GM21619 (cell line): ENCODE measurements around the gene SEMA4A.
"Not testable (repeated sequence)": the region's sequence is repeated elsewhere in the genome, so short reads cannot be mapped to it uniquely, and the experiment has no call there.

Experiments
- ATAC-seq: cut with Tn5 transposase; IDR thresholded peaks from one replicate; pipeline ENCODE4 v1.9.1; 2021; ENCODE audit not compliant: unreplicated experiment

The SEMA4A gene

DNA sequence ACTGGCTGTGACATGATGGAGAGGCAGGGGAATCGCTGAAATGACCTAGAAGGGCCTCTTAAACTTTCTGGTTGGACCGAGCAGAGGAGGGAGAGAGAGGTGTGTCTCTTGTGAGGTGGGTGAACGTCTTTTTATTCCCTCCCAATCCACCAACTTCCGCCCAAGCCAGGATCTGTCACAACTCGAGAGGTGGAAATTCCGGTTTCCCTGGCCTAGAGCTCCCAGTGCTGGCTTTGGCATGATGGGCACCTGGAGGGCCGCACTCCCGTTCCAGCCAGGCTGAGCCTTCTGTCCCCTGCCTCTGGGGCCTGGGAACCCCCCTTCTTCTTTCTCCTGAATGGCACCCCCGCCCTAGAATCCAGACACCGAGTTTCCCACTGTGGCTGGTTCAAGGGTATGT lies at the start of gene SEMA4A:
TSS of gene SEMA4A (plus strand) at position 224 of the 400 bp plus-strand sequence. CDS start 994 bp downstream, outside the sequence.
- no peak for ATAC-seq

DNA sequence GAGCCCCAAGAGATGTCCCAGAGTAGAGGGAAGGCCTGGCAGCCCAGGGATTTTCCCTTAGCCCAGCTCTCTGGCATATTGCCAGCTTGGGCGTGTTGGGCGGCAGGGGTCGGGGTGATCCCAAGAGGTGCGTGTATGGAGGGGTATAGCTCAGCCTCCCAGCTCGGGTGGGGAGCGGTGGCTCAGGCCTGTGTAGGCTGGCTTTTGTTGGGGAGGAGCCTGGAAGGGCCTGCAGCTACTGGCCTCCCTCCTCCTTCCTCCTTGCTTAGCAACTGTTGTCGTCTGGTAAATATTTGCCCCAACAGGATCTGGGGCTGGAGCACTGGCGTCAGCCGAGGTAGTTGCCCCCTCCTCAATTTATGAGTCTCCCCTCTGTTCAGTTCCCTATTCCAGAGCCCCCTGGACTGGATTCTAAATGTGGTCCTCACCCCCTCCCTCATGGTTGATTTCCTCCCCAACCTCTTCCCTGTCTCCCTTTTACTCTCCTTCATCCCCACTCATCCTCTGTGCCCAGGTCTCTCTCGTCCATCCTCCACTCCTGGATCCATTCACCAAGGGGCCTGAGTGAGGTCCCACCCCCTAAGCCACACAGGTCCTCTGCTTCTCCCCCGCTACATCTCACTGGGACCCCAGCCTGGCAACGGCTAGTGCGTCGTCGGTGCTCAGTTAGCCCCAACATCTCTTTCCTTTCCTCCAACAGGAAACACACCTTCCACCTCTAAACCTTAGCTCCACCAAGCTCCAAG lies 49.1 kb upstream of the SEMA4A start:
- ATAC-seq = no peak

DNA sequence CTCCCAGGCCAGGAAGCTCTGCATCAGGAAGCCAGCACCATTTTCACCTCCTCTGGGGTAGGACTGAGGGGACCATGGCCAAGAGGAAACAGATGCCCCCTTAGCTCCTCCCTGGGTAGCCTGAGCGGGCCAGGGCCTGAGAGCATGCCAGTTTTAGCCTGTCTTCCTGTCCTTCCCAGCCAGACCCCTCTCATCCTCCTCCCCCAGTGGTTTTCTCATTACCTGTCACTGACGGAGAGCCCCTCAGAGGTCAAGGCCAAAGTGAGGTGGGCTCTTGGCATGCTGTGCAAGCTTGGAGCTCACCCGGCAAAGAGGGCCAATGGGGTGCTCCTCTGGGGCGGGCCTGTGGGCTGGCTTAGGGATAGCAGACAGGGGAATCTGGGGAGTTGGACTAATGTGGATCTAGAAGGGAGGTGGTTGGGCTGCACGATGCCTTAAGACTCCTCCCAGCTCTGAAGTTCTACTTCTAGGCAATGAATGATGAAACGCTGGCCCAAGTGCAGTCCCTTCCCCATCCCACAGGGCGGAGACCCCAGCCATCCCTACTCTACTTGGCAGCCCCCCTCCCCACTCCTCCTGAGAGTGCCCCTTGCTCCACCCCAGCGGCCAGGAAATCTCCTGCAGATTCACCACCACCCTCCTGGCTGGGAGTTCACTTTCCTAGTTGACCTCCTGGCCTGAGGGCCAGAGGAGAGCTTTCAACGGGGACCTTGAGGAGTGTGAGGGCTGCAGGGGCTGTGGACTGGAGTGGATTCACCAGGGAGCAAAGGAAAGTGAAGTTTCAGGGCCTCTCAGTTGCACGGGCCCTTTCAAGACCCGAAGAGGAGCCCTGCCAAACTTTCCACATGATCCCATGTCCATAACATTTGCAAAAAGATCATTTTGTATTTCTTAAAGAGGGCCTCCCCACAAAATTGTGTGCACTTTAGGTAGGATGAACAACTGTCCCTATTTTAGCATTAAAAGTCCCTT lies 48.2 kb upstream of the SEMA4A start:
- ATAC-seq = no peak

DNA sequence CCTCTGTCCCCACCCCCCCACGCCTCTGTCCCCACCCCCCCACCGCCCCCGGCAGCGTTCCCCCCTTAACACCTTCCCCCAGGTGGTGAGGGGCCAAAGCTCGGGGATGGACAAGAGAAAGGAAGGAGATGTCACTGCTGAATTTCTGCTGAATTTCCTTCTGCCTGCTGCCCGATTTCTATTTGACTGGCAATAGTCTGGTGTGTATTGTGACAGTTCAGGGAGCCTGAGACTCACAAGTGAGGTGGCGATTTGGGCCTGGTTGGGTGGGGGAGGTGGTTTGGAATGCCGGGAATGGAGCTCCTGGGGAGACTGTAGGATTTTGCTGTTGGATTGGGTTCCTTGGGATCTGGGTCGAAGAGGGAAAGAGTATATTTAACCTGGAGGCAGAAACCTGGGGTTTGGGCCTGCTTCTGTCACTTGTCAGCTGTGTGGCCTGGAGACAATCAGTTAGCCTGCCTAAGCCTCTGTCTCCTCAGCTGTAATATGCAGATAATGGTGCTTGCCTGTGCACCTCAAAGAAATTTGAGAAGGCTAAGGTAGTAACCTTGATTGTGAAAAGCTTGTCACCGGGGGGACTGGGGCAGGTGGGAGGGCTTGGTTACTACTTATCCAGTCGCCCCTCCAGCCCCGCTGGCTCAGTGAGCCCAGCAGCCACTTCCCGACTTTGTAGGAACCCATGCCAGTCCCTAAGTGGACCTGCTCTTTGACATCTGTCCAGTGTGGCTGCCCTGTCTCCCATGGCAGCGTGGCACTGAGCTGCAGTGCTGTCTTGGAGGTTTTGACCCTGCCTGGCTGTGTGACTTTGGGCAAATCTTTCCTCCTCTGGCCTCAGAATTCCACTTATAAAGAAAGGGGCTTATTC lies 46.5 kb upstream of the SEMA4A start:
- no peak for ATAC-seq

DNA sequence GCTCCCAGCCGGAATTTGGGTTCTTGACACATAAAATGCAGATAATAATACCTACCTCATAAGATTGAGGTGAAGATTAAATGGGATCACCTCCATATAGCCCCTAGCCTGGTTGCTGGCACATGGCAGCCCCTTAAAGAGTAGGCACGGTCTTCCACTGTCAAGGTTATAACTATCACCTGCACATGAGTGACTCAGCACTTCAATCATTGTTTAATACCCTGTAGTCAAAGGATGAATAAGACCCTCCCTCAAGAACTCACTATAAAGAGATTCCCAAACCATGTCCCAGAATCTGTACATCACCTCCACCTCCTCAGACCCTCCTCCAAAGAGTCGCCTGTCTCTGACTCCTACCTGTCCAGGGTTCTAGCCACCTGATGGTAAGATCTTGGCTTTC lies 45.3 kb upstream of the SEMA4A start:
- no peak for ATAC-seq

DNA sequence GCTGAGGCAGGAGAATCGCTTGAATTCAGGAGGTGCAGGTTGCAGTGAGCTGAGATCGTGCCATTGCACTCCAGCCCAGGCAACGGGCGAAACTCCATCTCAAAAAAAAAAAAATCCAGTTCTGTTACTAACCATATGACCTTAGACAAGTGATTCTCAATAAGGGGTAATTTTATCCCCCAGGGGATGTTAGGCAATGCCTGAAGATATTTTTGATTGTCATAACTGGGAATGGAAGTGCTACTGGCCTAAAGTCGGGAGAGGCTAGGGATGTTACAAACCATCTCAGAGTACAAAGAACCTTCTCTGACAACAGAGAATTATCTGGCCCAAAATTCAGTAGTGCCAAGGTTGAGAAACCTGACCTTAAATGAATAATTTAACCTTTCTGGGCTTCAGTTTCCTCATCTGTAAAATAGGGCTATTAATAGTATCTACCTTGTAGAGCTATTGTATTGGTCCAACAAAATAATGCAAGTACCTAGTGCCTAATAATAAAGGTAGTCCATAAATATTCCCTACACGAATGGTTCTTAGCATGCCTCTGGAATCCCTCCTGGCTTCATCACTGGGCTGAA lies 44.6 kb upstream of the SEMA4A start:
- ATAC-seq = no peak

DNA sequence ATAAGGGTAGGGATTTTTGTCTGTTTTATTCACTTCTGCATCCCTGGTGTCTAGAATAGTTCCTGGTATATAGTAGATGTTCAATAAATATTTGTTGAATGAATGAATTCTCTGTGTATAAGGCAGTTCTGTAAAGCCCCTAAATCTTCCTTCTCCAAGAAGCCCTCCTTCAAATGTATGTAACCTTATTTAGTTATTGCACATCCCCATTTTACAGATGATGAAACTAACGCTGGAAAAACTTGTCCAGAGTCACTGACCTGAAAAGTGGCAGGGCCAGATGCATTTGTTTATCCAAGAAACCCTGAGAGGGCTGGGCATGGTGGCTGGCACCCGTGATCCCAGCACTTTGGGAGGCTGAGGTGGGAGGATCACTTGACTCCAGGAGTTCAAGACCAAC lies 43.1 kb upstream of the SEMA4A start:
- ATAC-seq = no peak

DNA sequence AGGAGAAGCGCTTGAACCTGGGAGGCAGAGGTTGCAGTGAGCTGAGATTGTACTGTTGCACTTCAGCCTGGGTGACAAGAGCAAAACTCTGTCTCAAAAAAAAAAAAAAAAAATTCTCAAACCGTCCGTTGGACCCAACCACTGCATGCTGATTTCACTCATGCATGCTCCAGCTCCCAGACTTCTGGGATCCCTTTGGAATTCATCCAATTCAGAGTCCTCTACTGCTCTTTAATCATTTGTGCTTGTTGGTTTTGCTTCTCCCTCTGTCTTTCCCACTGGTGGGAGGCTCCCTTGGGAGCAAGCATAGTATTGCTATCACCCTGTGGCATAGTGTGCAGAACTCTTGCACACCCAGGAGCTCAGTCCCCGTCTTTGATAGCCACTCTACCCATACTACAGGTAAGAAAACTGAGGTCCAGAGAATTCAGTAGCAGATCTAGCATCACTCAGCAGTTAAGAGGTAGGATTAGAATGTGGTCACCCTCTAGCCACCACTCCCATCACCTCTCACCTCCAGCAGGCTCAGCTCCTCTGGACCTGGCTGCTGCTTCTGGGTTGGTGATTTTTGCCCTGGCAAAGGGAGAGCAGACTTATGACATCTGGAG lies 41.9 kb upstream of the SEMA4A start:
- ATAC-seq = no peak

DNA sequence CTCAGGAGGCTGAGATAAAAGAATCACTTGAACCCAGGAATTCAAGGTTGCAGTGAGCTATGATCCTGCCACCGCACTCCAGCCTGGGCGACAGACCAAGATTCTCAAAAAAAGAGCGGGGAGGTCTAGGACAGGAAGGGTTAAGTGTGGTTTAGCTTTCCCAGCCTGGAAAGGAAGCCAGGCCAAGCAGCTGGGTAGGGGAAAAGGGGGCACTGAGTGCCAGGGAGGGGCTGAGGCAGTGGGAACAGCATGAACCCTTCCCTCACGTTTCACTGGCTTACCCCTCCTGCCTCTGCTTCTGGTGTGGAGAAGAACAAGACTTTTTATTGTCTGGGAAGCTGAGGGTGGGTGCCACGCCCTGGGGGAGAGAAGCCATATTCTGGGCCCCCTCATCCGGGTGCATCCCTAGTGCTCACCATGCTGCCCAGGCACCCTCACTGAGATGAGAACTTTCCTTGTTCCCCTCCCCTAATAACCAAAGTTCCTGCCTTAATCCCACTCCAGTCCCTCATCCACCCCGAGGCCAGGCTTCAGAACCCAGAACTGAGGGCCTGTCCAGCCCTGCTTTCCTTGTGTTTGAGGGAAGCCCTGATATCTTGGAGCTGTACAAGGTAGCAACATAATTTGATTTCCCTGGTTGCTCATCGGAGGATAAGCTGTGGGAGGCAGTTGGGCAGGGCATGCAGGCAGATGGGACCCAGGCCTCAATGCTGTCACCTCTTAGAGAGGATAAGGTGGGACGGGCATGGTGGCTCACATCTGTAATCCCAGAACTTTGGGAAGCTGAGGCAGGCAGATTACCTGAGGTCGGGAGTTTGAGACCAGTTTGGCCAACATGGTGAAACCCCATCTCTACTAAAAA lies 40.9 kb upstream of the SEMA4A start:
- ATAC-seq = no peak

DNA sequence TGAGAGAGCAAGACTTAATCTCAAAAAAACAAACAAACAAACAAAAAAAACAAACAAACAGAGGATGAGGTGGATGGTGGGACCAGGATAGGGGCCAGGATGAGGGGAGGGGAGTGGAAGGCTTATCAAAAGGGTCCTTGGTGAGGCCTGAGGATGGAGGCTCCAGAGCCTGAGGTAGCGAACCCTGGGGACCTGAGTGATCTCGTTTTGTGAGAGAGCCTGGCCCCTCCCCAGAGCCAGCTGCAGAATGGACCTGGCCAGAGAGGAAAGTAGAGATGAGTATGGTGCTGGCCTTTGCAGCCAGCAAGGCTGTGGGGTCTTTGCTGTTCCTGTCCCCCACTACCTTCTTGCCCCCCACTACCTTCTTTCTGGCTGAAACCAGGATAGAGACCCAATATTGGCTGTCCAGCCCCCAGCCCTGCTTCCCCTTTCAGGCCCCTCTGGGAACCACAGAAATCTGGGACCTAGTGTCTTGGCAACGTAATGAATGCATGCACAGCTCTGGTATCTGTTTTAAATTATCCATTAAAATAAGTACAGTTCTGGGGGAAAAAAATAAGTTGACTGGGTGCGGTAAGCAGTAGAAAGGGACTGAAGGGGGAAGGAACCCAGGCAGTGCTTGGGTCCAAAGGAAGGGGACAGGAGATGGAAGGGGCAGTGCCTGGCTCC lies 40.0 kb upstream of the SEMA4A start:
- no peak for ATAC-seq

DNA sequence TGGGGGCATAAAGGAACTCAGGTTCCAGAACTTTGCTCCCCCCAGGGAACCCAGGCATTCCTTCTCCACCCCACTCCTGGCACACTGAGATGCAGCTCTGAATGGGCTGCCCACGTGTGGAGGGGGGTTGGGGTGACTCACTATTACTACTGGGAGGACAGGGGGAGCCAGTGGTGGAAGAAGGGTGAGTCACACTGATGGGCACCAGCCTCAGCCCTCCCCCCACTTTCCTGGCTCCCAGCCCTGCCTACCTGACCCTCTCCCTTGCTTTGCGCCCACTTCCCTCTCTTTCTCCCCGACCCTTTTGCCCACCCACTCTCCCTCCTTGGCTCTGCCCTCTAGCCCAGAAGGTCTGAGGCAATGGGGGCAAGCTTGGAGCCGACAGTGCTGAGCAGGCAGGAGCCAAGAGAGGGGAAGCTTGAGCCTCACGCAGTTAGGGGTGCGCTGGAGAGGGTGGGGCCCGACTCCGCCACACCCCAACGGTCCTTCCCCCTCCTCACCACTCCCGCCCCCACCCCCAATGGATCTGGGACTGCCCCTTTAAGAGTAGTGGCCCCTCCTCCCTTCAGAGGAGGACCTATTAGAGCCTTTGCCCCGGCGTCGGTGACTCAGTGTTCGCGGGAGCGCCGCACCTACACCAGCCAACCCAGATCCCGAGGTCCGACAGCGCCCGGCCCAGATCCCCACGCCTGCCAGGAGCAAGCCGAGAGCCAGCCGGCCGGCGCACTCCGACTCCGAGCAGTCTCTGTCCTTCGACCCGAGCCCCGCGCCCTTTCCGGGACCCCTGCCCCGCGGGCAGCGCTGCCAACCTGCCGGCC lies 39.1 kb upstream of the SEMA4A start, which contains the start of gene LMNA:
TSS of gene LMNA (plus strand) at position 611 of the 818 bp plus-strand sequence. CDS start 208 bp downstream, outside the sequence.
- peak; percentile 70 for ATAC-seq

DNA sequence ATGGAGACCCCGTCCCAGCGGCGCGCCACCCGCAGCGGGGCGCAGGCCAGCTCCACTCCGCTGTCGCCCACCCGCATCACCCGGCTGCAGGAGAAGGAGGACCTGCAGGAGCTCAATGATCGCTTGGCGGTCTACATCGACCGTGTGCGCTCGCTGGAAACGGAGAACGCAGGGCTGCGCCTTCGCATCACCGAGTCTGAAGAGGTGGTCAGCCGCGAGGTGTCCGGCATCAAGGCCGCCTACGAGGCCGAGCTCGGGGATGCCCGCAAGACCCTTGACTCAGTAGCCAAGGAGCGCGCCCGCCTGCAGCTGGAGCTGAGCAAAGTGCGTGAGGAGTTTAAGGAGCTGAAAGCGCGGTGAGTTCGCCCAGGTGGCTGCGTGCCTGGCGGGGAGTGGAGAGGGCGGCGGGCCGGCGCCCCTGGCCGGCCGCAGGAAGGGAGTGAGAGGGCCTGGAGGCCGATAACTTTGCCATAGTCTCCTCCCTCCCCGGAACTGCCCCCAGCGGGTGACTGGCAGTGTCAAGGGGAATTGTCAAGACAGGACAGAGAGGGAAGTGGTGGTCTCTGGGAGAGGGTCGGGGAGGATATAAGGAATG lies 38.4 kb upstream of the SEMA4A start:
- ATAC-seq = no peak

DNA sequence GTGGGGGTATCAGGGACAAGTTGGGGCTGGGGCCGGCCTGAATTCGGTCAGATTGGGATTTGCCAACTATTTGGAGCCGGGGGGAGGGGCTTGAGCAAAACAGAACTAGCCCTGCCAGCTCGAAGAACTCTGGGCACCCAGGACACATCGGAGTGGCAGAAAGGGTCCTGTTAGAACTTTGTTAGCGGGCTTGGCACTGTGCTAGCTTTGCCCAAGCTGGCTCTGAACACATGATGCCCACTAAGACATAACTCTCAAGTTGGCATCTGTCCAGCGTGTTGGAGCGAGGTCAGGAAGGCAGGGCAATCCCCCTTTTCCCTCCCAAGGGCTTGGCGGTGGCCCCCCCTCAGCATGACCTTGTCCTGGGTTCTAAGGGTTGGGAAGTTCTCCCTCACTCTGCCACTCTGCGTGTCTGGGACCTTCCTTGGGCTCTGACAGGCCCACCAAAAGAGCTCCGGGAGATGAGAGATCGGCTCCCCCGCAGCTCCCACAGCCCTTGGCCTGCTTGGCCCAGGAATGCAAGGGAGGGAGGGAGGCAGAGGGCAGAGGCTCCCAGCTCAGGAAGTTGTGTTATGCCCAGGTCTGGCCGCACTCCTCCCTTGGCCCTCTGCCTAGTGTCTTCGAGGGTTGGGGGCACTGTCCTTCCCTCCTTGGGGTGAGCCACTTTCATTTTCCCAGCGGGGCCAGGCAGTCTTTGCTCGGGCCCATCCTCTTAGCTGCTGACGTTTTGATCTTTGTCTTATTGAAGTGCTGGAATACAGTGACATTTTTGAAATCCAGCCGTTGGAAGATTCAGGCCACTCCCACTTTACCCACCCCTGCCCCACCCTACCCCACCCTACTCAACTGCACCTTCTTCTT lies 37.6 kb upstream of the SEMA4A start:
- no peak for ATAC-seq

DNA sequence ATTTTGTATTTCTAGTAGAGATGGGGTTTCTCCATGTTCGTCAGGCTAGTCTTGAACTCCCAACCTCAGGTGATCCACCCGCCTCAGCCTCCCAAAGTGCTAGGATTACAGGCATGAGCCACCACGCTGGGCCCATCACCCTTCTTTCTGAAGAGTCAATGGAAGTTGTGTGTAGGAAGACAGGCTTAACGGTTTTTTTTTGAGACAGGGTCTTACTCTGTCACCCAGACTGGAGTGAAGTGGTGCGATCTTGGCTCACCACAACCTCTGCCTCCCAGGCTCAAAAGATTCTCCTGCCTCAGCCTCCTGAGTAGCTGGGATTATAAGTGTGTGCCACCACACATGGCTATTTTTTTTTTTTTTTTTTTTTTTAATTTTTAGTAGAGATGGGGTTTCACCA lies 36.7 kb upstream of the SEMA4A start:
- ATAC-seq = not testable (repeated sequence)

DNA sequence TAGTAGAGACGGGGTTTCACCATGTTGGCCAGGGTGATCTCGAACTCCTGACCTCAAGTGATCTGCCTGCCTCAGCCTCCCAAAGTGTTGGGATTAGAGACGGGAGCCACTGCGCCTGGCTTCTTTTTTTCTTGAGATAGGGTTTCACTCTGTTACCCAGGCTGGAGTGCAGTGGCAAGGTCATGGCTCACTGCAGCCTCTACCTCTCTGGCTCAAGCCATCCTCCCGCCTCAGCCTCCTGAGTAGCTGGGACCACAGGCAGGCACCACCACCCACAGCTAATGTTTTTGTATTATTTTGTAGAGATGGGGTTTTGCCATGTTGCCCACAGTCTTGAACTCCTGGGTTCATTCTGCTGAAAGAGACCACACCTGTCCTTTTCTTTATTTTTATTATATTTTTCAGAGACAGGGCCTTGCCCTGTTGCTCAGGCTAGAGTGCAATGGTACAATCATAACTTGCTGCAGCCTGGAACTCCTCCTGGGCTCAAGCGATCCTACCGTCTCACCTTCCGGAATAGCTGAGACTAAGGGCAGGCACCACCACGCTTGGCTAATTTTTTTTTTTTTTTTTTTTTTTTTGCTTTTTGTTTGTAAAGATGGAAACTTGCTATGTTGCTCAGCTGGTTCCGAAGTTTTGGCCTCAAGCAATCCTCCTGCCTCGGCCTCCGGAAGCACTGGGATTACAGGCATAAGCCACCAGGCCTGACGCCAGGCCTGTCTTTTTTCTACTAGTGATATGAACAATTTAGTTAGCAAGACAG lies 35.8 kb upstream of the SEMA4A start:
- no peak for ATAC-seq
